Endothelial cell (in vitro differentiated cells): ENCODE measurements around the gene GPR137C. TPM values are rescaled to one million over a fixed set of nuclear protein-coding genes. Genes with fewer than 3 reads are reported as not detected.

Experiments used
- DNase-seq: peaks from one replicate; pipeline ENCODE4 v3.0.0; 2021; ENCODE audit warnings: low spot score
- H3K27ac Mint-ChIP-seq: one replicate; pipeline ENCODE4 v1.8.0; 2021; ENCODE audit warnings: mixed read lengths, inconsistent platforms; ENCODE audit not compliant: unreplicated experiment
- H3K27me3 Mint-ChIP-seq: one replicate; pipeline ENCODE4 v1.8.0; 2021; ENCODE audit warnings: mild to moderate bottlenecking, moderate library complexity, mixed read lengths, inconsistent platforms; ENCODE audit not compliant: unreplicated experiment
- H3K36me3 Mint-ChIP-seq: one replicate; pipeline ENCODE4 v1.8.0; 2021; ENCODE audit warnings: mild to moderate bottlenecking, low read depth, mixed read lengths, inconsistent platforms; ENCODE audit not compliant: unreplicated experiment
- H3K4me1 Mint-ChIP-seq: one replicate; pipeline ENCODE4 v1.8.0; 2021; ENCODE audit warnings: mild to moderate bottlenecking, mixed read lengths, inconsistent platforms; ENCODE audit not compliant: unreplicated experiment
- H3K4me3 Mint-ChIP-seq: one replicate; pipeline ENCODE4 v1.8.0; 2021; ENCODE audit warnings: mild to moderate bottlenecking, mixed read lengths, inconsistent platforms; ENCODE audit not compliant: unreplicated experiment
- H3K9me3 Mint-ChIP-seq: one replicate; pipeline ENCODE4 v1.8.0; 2021; ENCODE audit warnings: mixed read lengths, inconsistent platforms; ENCODE audit not compliant: unreplicated experiment
- total RNA-seq: library from RNA; stranded (reverse); fragmentation: NEBNext Ultra II Directional; extraction: Animal tissue kit (Norgen Biotek cat#: 25700); gene quantifications from one replicate; pipeline ENCODE4 v1.2.1, GENCODE V29; 2021; ENCODE audit not compliant: unreplicated experiment
- TF ChIP-seq, protein P1 (sequence below): fragments of 200-600 bp; sonication (generic); IDR thresholded peaks from one replicate; pipeline ENCODE4 v1.5.0; 2021; ENCODE audit warnings: antibody characterized with exemption; ENCODE audit not compliant: unreplicated experiment

The GPR137C gene
- total RNA-seq, 1 donor from 2014 or later: 3.3 TPM

DNA sequence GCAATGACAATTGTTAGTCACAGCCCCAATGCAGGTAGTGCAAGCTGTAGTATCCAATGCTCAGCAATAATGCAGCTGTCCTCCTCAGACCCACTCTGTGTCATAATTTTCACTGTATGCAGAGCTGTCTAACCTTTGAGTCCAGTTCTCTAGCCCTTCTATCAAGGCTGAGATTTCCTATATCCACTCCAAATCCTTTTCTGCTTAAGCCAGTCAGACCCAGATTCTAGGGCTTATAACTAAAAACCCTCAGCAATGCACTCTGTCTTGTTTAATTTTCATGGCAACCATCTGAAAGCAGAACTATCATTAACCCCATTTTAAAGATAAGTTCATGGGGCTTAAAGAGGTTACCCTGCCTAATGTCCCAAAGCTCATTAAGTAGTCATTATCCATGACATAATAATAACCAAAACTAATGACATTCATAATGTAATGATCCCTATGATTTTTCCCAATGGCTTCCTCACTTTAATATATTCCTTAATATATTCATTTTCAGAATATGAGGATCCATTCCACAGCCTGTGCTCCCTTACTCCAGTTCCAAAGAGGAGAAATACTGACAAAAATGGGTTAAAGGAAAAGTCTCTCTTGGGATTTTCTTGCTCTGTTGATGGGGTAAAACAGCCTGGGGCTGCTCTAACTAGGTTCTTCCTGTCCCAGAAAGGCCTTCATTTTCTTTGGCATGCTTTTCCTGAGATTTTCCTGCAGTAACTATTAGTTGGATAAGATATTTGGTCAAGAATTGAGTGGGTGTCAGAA lies 29.9 kb upstream of the GPR137C start:
- Mint-ChIP-seq H3K4me3 (no peak overlapping the region), H3K27me3 (no peaks in the 10 kb centered on the region), H3K9me3 (no peaks in the 10 kb centered on the region), H3K36me3 (no peaks in the 10 kb centered on the region), H3K4me1 (peaks cover 2% of the 10 kb centered on the region), H3K27ac (no peak overlapping the region)
- TF ChIP-seq, protein P1, sequence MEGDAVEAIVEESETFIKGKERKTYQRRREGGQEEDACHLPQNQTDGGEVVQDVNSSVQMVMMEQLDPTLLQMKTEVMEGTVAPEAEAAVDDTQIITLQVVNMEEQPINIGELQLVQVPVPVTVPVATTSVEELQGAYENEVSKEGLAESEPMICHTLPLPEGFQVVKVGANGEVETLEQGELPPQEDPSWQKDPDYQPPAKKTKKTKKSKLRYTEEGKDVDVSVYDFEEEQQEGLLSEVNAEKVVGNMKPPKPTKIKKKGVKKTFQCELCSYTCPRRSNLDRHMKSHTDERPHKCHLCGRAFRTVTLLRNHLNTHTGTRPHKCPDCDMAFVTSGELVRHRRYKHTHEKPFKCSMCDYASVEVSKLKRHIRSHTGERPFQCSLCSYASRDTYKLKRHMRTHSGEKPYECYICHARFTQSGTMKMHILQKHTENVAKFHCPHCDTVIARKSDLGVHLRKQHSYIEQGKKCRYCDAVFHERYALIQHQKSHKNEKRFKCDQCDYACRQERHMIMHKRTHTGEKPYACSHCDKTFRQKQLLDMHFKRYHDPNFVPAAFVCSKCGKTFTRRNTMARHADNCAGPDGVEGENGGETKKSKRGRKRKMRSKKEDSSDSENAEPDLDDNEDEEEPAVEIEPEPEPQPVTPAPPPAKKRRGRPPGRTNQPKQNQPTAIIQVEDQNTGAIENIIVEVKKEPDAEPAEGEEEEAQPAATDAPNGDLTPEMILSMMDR: no peak
- DNase-seq: no peak

GRCh38 chr14:52527052-52527451 lies 25.6 kb upstream of the GPR137C start:
- no peak overlapping the region for H3K27ac Mint-ChIP-seq
- H3K36me3 Mint-ChIP-seq: no peaks in the 10 kb centered on the region
- H3K27me3 Mint-ChIP-seq: no peaks in the 10 kb centered on the region
- H3K4me3 Mint-ChIP-seq: no peak overlapping the region
- TF ChIP-seq, protein P1: no peak
- H3K9me3 Mint-ChIP-seq: no peaks in the 10 kb centered on the region
- H3K4me1 Mint-ChIP-seq: peaks cover 2% of the 10 kb centered on the region
- no peak for DNase-seq

- no peaks in the 10 kb centered on the region for H3K27me3 Mint-ChIP-seq
- no peak for DNase-seq
- no peaks in the 10 kb centered on the region for H3K36me3 Mint-ChIP-seq
- no peaks in the 10 kb centered on the region for H3K9me3 Mint-ChIP-seq
- no peaks in the 10 kb centered on the region for H3K4me1 Mint-ChIP-seq
- TF ChIP-seq, protein P1: no peak
- no peak overlapping the region for H3K4me3 Mint-ChIP-seq
- no peak overlapping the region for H3K27ac Mint-ChIP-seq
These were observed 21.2 kb upstream of the GPR137C start for GRCh38 chr14:52531481-52531880.

DNA sequence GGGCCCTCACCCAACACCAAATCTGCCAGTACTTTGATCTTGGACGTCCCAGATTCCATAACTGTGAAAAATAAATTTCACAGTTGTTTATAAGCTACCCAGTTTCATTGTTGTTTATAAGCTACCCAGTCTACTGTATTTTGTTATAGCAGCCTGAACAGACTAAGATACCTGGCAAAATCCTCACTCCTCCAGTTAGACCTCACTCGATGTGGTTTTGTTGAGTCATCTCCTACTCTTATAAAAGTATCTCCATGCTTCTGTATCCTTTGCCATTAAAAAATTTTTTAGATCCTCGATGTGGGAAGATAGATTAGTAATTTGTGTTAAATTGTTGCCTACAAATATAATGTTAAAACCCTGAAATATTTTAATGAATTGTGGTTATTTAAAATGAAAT lies 16.4 kb upstream of the GPR137C start:
- H3K9me3 Mint-ChIP-seq: no peaks in the 10 kb centered on the region
- TF ChIP-seq, protein P1: no peak
- H3K4me3 Mint-ChIP-seq: no peak overlapping the region
- H3K4me1 Mint-ChIP-seq: peaks cover 13% of the 10 kb centered on the region
- DNase-seq: no peak
- H3K27me3 Mint-ChIP-seq: no peaks in the 10 kb centered on the region
- no peak overlapping the region for H3K27ac Mint-ChIP-seq
- H3K36me3 Mint-ChIP-seq: no peaks in the 10 kb centered on the region

DNA sequence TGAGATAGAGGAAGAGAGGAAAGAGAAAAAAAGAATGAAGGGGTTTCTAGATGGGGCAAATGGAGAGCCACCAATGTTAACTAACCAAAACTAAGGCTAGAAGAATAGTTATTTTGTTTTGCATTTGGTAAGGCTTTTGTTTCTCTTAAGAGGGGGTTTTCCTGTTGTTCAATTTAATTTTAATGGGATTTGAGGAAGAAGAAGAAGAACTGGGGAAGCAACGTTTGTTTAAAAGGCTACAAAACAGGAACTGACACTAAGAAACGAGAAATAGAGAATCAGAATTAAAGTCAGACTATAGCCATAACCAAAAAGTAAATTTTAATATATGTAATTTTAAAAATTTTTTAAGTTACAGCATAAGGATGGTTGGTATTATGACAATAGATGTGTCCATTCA lies 14.0 kb upstream of the GPR137C start:
- DNase-seq: no peak
- no peak overlapping the region for H3K4me3 Mint-ChIP-seq
- no peaks in the 10 kb centered on the region for H3K36me3 Mint-ChIP-seq
- no peaks in the 10 kb centered on the region for H3K27me3 Mint-ChIP-seq
- H3K27ac Mint-ChIP-seq: no peak overlapping the region
- H3K9me3 Mint-ChIP-seq: no peaks in the 10 kb centered on the region
- TF ChIP-seq, protein P1: no peak
- peaks cover 13% of the 10 kb centered on the region for H3K4me1 Mint-ChIP-seq
